Skin of body (tissue), 2 donors: ENCODE measurements around the gene GDF7. TPM values are rescaled to one million over a fixed set of nuclear protein-coding genes. Genes with fewer than 3 reads are reported as not detected.

Source experiments
- DNase-seq: peaks from one replicate; lab custom pipeline; 2025; lab: John Stamatoyannopoulos, UW
- total RNA-seq: library from RNA; depleted of rRNA; stranded (reverse); fragments of >200 nt; gene quantifications from one replicate; pipeline ENCODE4 v1.2.3, GENCODE V29; 2014

The GDF7 gene
- total RNA-seq, 1 donor from 2014 or later = 0.89 TPM

DNA sequence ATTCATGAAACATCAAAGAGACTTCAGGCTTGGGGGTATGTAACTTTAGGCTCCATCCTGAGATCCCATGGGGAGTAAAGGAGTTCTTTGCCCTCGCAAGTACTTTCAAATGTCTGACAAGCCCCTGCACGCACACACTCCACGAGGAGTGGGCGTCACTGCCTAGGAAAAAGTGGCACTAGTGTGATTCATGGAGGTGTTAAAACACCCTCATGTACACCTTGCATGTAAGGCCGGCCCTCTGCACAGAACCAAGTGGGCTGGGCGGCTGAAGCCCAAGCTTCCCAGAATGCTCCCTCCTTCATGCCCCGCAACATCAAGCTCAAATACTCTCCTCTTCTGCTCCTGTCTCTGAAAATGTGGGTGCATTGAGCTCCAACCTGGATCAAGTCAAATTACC is 23.9 kb upstream of the GDF7 start:
- DNase-seq = no peak

GRCh38 chr2:20643826-20644225 is 23.1 kb upstream of the GDF7 start:
- DNase-seq = no peak

GRCh38 chr2:20645301-20645701 is 21.6 kb upstream of the GDF7 start:
- no peak for DNase-seq

DNA sequence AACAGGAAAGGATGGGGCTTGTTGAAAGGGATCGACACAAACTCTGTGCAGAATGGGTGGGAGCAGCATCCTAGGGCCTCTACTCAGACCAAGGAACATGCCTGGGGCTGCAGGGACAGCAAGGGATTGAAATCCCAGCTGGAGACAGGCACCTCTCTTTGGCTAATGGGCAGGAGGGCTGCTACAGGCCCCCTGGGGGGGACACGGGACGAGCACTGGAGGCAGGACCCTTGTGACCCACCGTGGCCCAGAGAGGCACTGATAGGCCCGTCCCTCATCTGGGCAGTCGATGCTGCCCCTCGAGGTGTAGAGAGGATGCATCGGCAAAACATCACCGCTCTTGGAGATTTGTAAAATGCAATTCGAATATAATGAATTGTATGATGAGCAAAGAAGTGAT is 21.2 kb upstream of the GDF7 start:
- DNase-seq = no peak

DNA sequence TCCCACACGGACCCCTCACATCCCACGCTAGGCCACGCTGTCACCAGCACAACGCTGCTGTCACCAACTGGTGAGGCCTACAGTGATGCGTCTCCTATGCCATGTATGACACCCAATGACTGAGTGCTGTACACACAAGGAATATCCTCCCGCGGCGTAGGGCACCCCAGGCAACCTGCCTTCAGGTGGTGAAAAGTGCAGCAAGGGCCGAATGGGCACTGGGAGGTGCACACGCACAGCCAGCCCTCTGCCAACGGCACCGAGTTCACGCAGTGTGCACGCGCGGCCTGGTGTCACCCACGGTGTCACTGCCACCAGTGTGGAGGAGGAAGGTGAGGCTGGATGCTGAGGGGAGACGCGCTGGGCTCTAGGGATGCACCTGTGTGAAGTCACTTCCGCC is 20.5 kb upstream of the GDF7 start:
- DNase-seq = no peak

GRCh38 chr2:20647211-20647610 is 19.7 kb upstream of the GDF7 start:
- no peak for DNase-seq

GRCh38 chr2:20647738-20648137 is 19.2 kb upstream of the GDF7 start:
- no peak for DNase-seq

DNA sequence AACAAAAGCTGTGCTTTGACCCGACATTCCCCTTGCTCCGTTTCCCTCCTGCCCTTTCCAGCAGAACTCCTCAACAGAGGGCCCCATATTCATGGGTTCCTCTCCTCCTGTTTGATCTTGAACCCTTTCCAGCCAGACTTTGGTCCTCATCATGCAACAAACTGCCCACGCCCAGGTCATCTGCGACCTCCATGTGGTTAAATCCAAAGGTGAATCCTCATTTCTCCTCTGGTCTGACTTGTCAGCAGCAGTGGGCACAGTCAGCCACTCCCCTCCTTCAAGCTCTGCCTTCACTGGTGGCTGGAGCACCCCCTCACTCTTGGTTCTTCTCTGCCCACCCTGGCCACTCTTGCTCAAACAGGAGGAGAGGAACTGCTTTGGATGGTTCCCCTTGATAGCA is 18.7 kb upstream of the GDF7 start:
- DNase-seq = no peak

- no peak for DNase-seq
Measured at GRCh38 chr2:20648831-20649230, 18.1 kb upstream of the GDF7 start.

GRCh38 chr2:20649576-20649975 is 17.4 kb upstream of the GDF7 start:
- no peak for DNase-seq

DNA sequence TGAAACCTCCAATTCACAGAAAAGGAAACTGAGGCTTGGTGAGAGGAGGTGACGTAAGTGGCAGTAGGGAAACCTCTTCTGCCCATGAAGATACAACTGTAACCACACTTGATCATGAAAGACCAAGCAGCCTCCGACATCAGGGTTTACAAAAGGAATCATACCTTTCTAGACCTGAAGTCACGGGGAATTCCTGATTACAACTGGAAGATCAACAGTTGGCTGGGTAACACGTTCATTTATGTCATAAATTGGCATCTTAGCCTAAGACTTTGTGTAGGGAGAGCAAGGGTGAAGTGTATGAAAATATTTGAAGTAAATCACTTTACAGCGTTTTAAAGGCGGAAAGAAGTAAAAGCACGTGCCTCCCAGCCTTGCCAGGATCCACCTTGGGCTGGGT is 17.0 kb upstream of the GDF7 start:
- peak; percentile 13 for DNase-seq

GRCh38 chr2:20650393-20650876 is 16.5 kb upstream of the GDF7 start:
- peak; percentile 35 for DNase-seq

DNA sequence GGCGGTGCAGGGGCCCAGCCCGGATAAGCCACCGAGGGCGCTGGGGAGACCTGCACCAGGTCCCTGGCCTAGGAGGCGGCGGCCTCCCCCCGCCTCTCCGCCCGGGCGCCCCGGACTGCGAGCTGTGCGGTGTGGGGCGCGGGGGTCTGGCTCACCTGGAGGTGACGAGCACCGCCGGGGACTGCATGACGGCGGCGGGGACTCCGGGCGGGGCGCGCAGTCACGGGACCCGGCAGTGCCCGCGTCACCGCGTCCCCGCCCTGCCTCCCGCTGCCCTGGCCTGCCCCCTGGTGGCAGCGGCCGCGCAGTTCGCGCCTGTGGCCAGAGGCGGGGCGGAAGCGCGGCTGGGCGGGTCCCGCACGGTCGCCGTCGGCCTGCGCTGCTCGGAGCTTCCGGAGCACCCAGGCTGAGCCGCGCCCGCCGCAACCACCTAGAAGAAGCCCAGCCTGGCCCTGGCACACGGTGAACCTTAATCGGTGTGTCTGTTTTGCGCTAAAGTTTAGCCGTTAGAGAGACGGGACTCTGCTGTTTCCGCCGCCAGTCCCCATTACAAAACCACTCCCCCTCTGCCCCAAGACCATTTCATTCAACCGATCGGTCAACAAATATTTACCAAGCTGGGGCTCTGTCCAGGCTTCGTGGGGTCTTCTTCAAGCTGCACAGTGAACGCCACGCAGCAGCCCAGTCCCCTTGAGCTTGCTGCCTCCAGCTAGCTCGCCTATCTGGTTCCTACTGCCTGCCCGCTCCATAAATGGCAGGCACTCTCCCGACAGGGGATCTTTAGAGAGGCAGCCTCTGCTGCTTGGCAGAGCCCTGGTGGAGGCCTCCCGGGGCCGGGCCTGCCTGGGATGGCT is 15.8 kb upstream of the GDF7 start, which contains the start of gene HS1BP3:
TSS of gene HS1BP3 (minus strand) at position 222 of the 854 bp plus-strand sequence. CDS start at position 187, 35 bp downstream.
- DNase-seq = peak; percentile 90

- no peak for DNase-seq
Measured at GRCh38 chr2:20651731-20652099, 15.2 kb upstream of the GDF7 start.

- no peak for DNase-seq
Measured at GRCh38 chr2:20652141-20652540, 14.8 kb upstream of the GDF7 start.

- DNase-seq = no peak
Measured at GRCh38 chr2:20652673-20653575, 14.0 kb upstream of the GDF7 start.

GRCh38 chr2:20653695-20654534 is 13.0 kb upstream of the GDF7 start:
- DNase-seq = no peak

DNA sequence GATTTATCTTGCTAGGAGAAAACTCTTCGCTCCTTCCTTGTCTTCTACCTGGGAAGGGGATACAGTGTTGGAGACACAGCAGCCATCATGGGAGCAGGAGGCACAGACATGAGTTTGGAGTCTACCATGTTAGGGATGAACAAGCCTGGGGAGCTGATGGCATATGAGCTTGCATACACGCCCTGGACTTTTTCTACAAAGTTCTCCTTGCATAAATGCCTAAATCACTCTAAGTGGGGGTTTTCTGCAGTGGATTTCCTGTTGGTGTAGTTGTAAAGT is 12.5 kb upstream of the GDF7 start:
- DNase-seq = no peak

GRCh38 chr2:20656561-20656960 is 10.4 kb upstream of the GDF7 start:
- no peak for DNase-seq

DNA sequence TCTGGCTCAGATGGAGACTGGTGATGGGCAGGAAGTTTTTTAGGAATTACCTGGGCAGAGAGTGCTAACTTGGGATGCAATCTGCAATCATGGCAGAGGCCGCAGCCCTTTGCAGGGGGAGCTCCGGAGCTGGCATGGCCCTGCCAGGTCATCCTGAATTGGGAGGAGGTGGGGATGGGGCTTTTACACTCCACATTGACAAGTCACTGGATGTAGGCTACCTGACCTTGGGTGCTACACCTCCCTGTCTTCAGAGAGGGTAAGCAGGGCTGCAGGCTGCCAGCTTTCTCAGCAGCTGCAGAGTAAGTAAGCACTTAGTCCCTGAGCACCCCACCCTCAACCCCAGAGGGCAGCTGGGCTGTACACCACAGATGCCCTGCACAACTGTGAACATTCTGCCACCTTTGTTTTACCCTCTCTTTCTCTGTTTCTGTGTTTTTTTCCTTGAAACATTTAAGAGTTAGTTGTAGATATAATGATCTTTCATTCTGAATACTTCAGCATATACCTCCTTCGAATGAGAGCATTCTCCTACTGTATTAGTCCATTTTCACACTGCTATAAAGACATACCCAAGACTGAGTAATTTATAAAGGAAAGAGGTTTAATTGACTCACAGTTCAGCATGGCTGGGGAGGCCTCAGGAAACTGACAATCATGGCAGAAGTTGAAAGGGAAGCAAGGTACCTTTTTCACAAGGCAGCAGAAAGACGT is 9.3 kb upstream of the GDF7 start:
- DNase-seq = no peak
